ENCODE data around the gene TMEM141. TPM values are rescaled to one million over a fixed set of nuclear protein-coding genes. Genes with fewer than 3 reads are reported as not detected.
A peak's percentile ranks its signal among the peaks of the same experiment; 100 is the strongest.
"Not testable (repeated sequence)": the region's sequence is repeated elsewhere in the genome, so short reads cannot be mapped to it uniquely, and the experiment has no call there.

Gene TMEM141
- total and polyA plus RNA-seq, 2 donors (not counting 3 experiments of a cell fraction or from before 2014, with no cell fraction given): 43.2 to 146 TPM

GRCh38 chr9:136760834-136761544 lies 30.2 kb upstream of the TMEM141 start:
- TF ChIP-seq CTCF (IDR thresholded peaks at IDR 0.05; ENCODE audit: extremely low read depth in 1 of 2, insufficient read depth in 1 of 2, low read depth in 1 of 2, low read length in 2 of 2): peak; percentile 59 to 81
- H3K27me3 ChIP-seq (ENCODE audit: control insufficient read depth in 2 of 2, insufficient read depth in 2 of 2, low read length in 2 of 2); H3K4me3 ChIP-seq (replicated peaks in 1 of 3; ENCODE audit: insufficient read depth in 1 of 3, low read depth in 1 of 3, low read length in 3 of 3); dilution Hi-C loops (cut with MboI; ENCODE audit: extremely low pct_ligation_motif_present, low sequenced_read_pairs); H3K27ac ChIP-seq (ENCODE audit: insufficient read depth, low read depth, low read length); BruUV-seq (replicated peaks); H4K20me1 ChIP-seq (replicated peaks; ENCODE audit: control insufficient read depth, extremely low read depth, insufficient read depth, low read length); H3K9me1 ChIP-seq (replicated peaks; ENCODE audit: control insufficient read depth, extremely low read depth, insufficient read depth, low read length); H3K4me2 ChIP-seq (ENCODE audit: insufficient read depth, low read length); H3K4me1 ChIP-seq (ENCODE audit: control insufficient read depth, extremely low read depth, insufficient read depth, low read length); H3K9me3 ChIP-seq (replicated peaks; ENCODE audit: control insufficient read depth, insufficient read depth, low read length); intact Hi-C loops (cut with micrococcal nuclease); H2AFZ ChIP-seq (ENCODE audit: low read depth, low read length); H3K9ac ChIP-seq (replicated peaks; ENCODE audit: extremely low read depth, insufficient read depth, low read length); POLR2A ChIA-PET; H3K79me2 ChIP-seq (ENCODE audit: control insufficient read depth, insufficient read depth, low read length); H3K36me3 ChIP-seq (ENCODE audit: control insufficient read depth in 2 of 2, extremely low read depth in 1 of 2, insufficient read depth in 2 of 2, low read length in 2 of 2): not testable (repeated sequence)
- DNase-seq (ENCODE audit: low read depth, low spot score) (peak; percentile 57), FAIRE-seq (peak; percentile 85)
- CTCF ChIA-PET: interaction anchor here (0.6 to 2.1 kb wide), 5 partner anchors 11 to 268 kb away, joined by 3 to 7 read pairs (median 3); no protein-coding TSS in a partner anchor

- no TSS peak for BruUV-seq (replicated peaks)
- POLR2A ChIA-PET: no interaction called here
- H3K36me3 ChIP-seq (ENCODE audit: control insufficient read depth in 2 of 2, extremely low read depth in 1 of 2, insufficient read depth in 2 of 2, low read length in 2 of 2): no peaks in the 10 kb centered on the region
- TF ChIP-seq EZH2 (IDR thresholded peaks at IDR 0.05; ENCODE audit: borderline replicate concordance, low read depth, low read length, severe bottlenecking): no peak
- no peak for TF ChIP-seq MAX (IDR thresholded peaks at IDR 0.05; ENCODE audit: insufficient read depth, insufficient read length)
- no peak for TF ChIP-seq POLR2AphosphoS5 (IDR thresholded peaks at IDR 0.05; ENCODE audit: insufficient read depth, low read depth, low read length)
- no peak for TF ChIP-seq GATA2 (IDR thresholded peaks at IDR 0.05; ENCODE audit: insufficient read depth, insufficient read length, low read depth, low read length)
- no peak for TF ChIP-seq MYC (IDR thresholded peaks at IDR 0.05; ENCODE audit: low read depth, low read length)
- TF ChIP-seq POLR2A (IDR thresholded peaks at IDR 0.05; ENCODE audit: low read depth, low read length): no peak
- TF ChIP-seq CTCF (IDR thresholded peaks at IDR 0.05; ENCODE audit: extremely low read depth in 1 of 2, insufficient read depth in 1 of 2, low read depth in 1 of 2, low read length in 2 of 2): no peak
- no peak for TF ChIP-seq FOS (IDR thresholded peaks at IDR 0.05; ENCODE audit: borderline replicate concordance, insufficient read depth, low read length)
- TF ChIP-seq JUN (IDR thresholded peaks at IDR 0.05; ENCODE audit: borderline replicate concordance, insufficient read depth, insufficient read length, low read depth): no peak
- no peak overlapping the region for H3K9ac ChIP-seq (replicated peaks; ENCODE audit: extremely low read depth, insufficient read depth, low read length)
- dilution Hi-C loops (cut with MboI; ENCODE audit: extremely low pct_ligation_motif_present, low sequenced_read_pairs): no loop called here
- no peak for FAIRE-seq
- no peaks in the 10 kb centered on the region for H3K9me1 ChIP-seq (replicated peaks; ENCODE audit: control insufficient read depth, extremely low read depth, insufficient read depth, low read length)
- no peak overlapping the region for H3K4me3 ChIP-seq (replicated peaks in 1 of 3; ENCODE audit: insufficient read depth in 1 of 3, low read depth in 1 of 3, low read length in 3 of 3)
- H3K27ac ChIP-seq (ENCODE audit: insufficient read depth, low read depth, low read length): no peak overlapping the region
- H3K9me3 ChIP-seq (replicated peaks; ENCODE audit: control insufficient read depth, insufficient read depth, low read length): no peaks in the 10 kb centered on the region
- no peaks in the 10 kb centered on the region for H3K4me1 ChIP-seq (ENCODE audit: control insufficient read depth, extremely low read depth, insufficient read depth, low read length)
- H2AFZ ChIP-seq (ENCODE audit: low read depth, low read length): no peak overlapping the region
- no peak for DNase-seq (ENCODE audit: low read depth, low spot score)
- intact Hi-C loops (cut with micrococcal nuclease): no loop called here
- H4K20me1 ChIP-seq (replicated peaks; ENCODE audit: control insufficient read depth, extremely low read depth, insufficient read depth, low read length): no peaks in the 10 kb centered on the region
- H3K4me2 ChIP-seq (ENCODE audit: insufficient read depth, low read length): no peak overlapping the region
- H3K79me2 ChIP-seq (ENCODE audit: control insufficient read depth, insufficient read depth, low read length): no peaks in the 10 kb centered on the region
- CTCF ChIA-PET: interaction anchor here (0.6 to 0.9 kb wide), 5 partner anchors 16 to 268 kb away, joined by 3 to 7 read pairs (median 3); no protein-coding TSS in a partner anchor
- H3K27me3 ChIP-seq (ENCODE audit: control insufficient read depth in 2 of 2, insufficient read depth in 2 of 2, low read length in 2 of 2): no peaks in the 10 kb centered on the region
These were observed 29.6 kb upstream of the TMEM141 start for GRCh38 chr9:136761545-136761981.

Data from endothelial cell of umbilical vein (primary cell).